ENCODE results near the gene ZCCHC13.

GRCh38 chrX:74262452-74263209 is 41.3 kb upstream of the ZCCHC13 start:
- TF ChIP-seq CTCF (IDR thresholded peaks at IDR 0.05) (no peak), EP300 (IDR thresholded peaks at IDR 0.05) (no peak)
